ENCODE data around the gene WDR45B. TPM values are rescaled to one million over a fixed set of nuclear protein-coding genes. Genes with fewer than 3 reads are reported as not detected.

WDR45B gene
- total RNA-seq, result 95.4 and 112 TPM in 2 replicates
- polyA plus RNA-seq, result 74.2 and 82.6 TPM in 2 replicates

DNA sequence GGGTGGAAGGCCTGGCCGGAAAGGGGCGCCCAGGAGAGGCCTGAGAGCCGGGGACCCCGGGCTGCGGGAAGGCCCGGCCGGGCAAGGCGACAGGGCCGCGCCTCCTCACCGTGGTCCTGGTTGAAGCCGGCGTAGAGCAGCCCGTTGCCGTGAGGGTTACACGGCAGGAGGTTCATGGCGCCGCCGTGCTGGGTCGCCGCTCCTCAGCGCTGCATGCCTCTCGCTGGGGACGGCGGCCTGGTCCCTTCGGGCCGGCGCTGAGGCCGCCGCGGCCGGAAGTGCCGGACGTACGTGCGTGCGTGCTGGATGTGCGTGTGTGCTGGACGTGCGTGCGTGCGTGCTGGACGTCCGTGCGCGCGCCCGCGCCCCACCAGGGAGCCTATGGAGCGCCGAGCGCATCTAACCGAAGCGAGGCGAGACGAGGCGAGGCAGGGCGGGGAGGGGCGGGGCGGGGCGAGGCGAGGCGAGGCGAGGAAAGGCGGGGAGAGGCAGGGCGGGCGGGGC, at the start of gene WDR45B:
Gene WDR45B (minus strand): TSS at position 280 of the 504 bp plus-strand sequence. CDS start 104 bp downstream, at position 176.
- no peaks in the 10 kb centered on the region for H3K9me2 ChIP-seq (replicated peaks; ENCODE audit: insufficient read depth)
- peak within 1 kb of the TSS; percentile 99 for H3K4me3 ChIP-seq
- peaks cover 12% of the 10 kb centered on the region for H3K4me1 ChIP-seq (ENCODE audit: insufficient read depth)
- TF ChIP-seq EZH2 (IDR thresholded peaks at IDR 0.05; ENCODE audit: borderline replicate concordance) (no peak), EZH2phosphoT487 (IDR thresholded peaks at IDR 0.05; ENCODE audit: low read depth, severe bottlenecking, unreplicated experiment) (no peak)
- TF ChIP-seq, protein P1, sequence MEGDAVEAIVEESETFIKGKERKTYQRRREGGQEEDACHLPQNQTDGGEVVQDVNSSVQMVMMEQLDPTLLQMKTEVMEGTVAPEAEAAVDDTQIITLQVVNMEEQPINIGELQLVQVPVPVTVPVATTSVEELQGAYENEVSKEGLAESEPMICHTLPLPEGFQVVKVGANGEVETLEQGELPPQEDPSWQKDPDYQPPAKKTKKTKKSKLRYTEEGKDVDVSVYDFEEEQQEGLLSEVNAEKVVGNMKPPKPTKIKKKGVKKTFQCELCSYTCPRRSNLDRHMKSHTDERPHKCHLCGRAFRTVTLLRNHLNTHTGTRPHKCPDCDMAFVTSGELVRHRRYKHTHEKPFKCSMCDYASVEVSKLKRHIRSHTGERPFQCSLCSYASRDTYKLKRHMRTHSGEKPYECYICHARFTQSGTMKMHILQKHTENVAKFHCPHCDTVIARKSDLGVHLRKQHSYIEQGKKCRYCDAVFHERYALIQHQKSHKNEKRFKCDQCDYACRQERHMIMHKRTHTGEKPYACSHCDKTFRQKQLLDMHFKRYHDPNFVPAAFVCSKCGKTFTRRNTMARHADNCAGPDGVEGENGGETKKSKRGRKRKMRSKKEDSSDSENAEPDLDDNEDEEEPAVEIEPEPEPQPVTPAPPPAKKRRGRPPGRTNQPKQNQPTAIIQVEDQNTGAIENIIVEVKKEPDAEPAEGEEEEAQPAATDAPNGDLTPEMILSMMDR (IDR thresholded peaks at IDR 0.05; ENCODE audit: poor library complexity), result no peak
- H3K9me3 ChIP-seq (ENCODE audit: low read depth), result no peaks in the 10 kb centered on the region
- H3K4me2 ChIP-seq, result peak within 1 kb of the TSS; percentile 88
- no peaks in the 10 kb centered on the region for H3K27me3 ChIP-seq
- H3K36me3 ChIP-seq (replicated peaks; ENCODE audit: insufficient read depth, low read depth), result no peaks in the 10 kb centered on the region
- peaks cover 44% of the 10 kb centered on the region for H4K20me1 ChIP-seq (ENCODE audit: insufficient read depth, poor library complexity, severe bottlenecking)
- peaks cover 47% of the 10 kb centered on the region for H3K79me2 ChIP-seq
- DNase-seq (ENCODE audit: low spot score), result peak; percentile 98
- H2AFZ ChIP-seq, result peak within 1 kb of the TSS; percentile 40
- H3K27ac ChIP-seq, result peak within 1 kb of the TSS; percentile 99
- WGBS (ENCODE audit: low lambda C conversion rate, missing lambda C conversion rate), result 3% methylated on average over 25 of the region's 67 CpGs

DNA sequence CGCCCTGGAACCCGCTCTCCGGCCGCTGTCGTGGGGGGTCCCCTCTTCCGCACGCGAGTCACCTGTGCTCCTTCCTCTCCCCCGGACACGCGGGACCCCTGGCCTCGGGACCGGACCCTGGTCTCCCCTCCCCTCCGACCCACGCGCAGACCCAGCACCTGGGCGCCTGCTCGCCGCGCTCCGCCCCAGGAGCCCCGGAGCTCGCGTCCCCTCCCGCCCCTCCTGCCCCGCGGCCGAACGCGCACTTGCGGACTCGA, 49.5 kb upstream of the WDR45B start:
- H3K4me3 ChIP-seq, result peak overlapping the region; percentile 48
- peaks cover 4% of the 10 kb centered on the region for H3K9me3 ChIP-seq (ENCODE audit: low read depth)
- no peaks in the 10 kb centered on the region for H4K20me1 ChIP-seq (ENCODE audit: insufficient read depth, poor library complexity, severe bottlenecking)
- no peaks in the 10 kb centered on the region for H3K9me2 ChIP-seq (replicated peaks; ENCODE audit: insufficient read depth)
- no peak overlapping the region for H2AFZ ChIP-seq
- H3K4me1 ChIP-seq (ENCODE audit: insufficient read depth), result no peaks in the 10 kb centered on the region
- H3K79me2 ChIP-seq, result peaks cover 45% of the 10 kb centered on the region
- TF ChIP-seq EZH2phosphoT487 (IDR thresholded peaks at IDR 0.05; ENCODE audit: low read depth, severe bottlenecking, unreplicated experiment) (no peak), EZH2 (IDR thresholded peaks at IDR 0.05; ENCODE audit: borderline replicate concordance) (no peak)
- TF ChIP-seq, protein P1 (IDR thresholded peaks at IDR 0.05; ENCODE audit: poor library complexity), result no peak
- H3K4me2 ChIP-seq, result peak overlapping the region; percentile 99
- no peak for DNase-seq (ENCODE audit: low spot score)
- no peak overlapping the region for H3K27ac ChIP-seq
- H3K27me3 ChIP-seq, result no peaks in the 10 kb centered on the region
- no peaks in the 10 kb centered on the region for H3K36me3 ChIP-seq (replicated peaks; ENCODE audit: insufficient read depth, low read depth)
- 10% methylated on average over 13 of the region's 32 CpGs for WGBS (ENCODE audit: low lambda C conversion rate, missing lambda C conversion rate)

GRCh38 chr17:82696916-82697807, 48.9 kb upstream of the WDR45B start:
- H2AFZ ChIP-seq, result no peak overlapping the region
- WGBS (ENCODE audit: low lambda C conversion rate, missing lambda C conversion rate), result 32% methylated on average over 36 of the region's 48 CpGs

More at GRCh38 chr17:82696916-82697807, 48.9 kb upstream of the WDR45B start:
- no peaks in the 10 kb centered on the region for H3K9me2 ChIP-seq (replicated peaks; ENCODE audit: insufficient read depth)
- H3K36me3 ChIP-seq (replicated peaks; ENCODE audit: insufficient read depth, low read depth), result no peaks in the 10 kb centered on the region
- H3K4me2 ChIP-seq, result peak overlapping the region; percentile 99
- peak overlapping the region; percentile 48 for H3K4me3 ChIP-seq
- peaks cover 4% of the 10 kb centered on the region for H3K9me3 ChIP-seq (ENCODE audit: low read depth)
- H3K27me3 ChIP-seq, result no peaks in the 10 kb centered on the region
- no peak overlapping the region for H3K27ac ChIP-seq
- no peaks in the 10 kb centered on the region for H4K20me1 ChIP-seq (ENCODE audit: insufficient read depth, poor library complexity, severe bottlenecking)
- peak; percentile 41 for DNase-seq (ENCODE audit: low spot score)
- H3K79me2 ChIP-seq, result peaks cover 49% of the 10 kb centered on the region
- no peaks in the 10 kb centered on the region for H3K4me1 ChIP-seq (ENCODE audit: insufficient read depth)
- TF ChIP-seq, protein P1 (IDR thresholded peaks at IDR 0.05; ENCODE audit: poor library complexity), result no peak
- TF ChIP-seq EZH2phosphoT487 (IDR thresholded peaks at IDR 0.05; ENCODE audit: low read depth, severe bottlenecking, unreplicated experiment) (no peak), EZH2 (IDR thresholded peaks at IDR 0.05; ENCODE audit: borderline replicate concordance) (no peak)

Data from hepatocyte (in vitro differentiated cells).